Fibroblast of lung (primary cell): ENCODE measurements around the gene HS3ST3B1. TPM values are rescaled to one million over a fixed set of nuclear protein-coding genes. Genes with fewer than 3 reads are reported as not detected.

Experiments used
- DNase-seq, 2 donors: peaks; one replicate each; pipeline versions ENCODE4 v3.0.0 to v3.0.0-alpha.2; 2010; ENCODE audit warnings: low read depth in 2 of 2
- H2AFZ ChIP-seq: 2 replicates; pipeline ENCODE4 v1.5.1; 2012; ENCODE audit warnings: low read length, control low read depth, inconsistent platforms
- H3K27ac ChIP-seq: 2 replicates; pipeline ENCODE4 v1.5.1; 2011; ENCODE audit warnings: low read length, control low read depth; ENCODE audit not compliant: insufficient read depth
- H3K27me3 ChIP-seq: 2 replicates; pipeline ENCODE4 v1.5.1; 2011; ENCODE audit warnings: mild to moderate bottlenecking, low read length; ENCODE audit not compliant: control insufficient read depth, insufficient read depth
- H3K36me3 ChIP-seq: 2 replicates; pipeline ENCODE4 v1.5.1; 2011; ENCODE audit warnings: low read length; ENCODE audit not compliant: control insufficient read depth, insufficient read depth
- H3K4me1 ChIP-seq: 2 replicates; pipeline ENCODE4 v1.5.1; 2011; ENCODE audit warnings: low read length; ENCODE audit not compliant: control insufficient read depth, insufficient read depth; ENCODE audit errors: extremely low read depth
- H3K4me2 ChIP-seq: 2 replicates; pipeline ENCODE4 v1.5.1; 2011; ENCODE audit warnings: low read length, control low read depth; ENCODE audit not compliant: insufficient read depth; ENCODE audit errors: extremely low read depth
- H3K4me3 ChIP-seq, 4 experiments: fragments of 200-600 bp in 1 of 4; sonication (generic) in 1 of 4; replicated peaks in 1 of 4; 2 replicates each; pipeline ENCODE4 v1.5.1; 2011 to 2016; ENCODE audit warnings: low read length in 4 of 4, low read depth in 3 of 4, mild to moderate bottlenecking in 3 of 4, control low read depth in 2 of 4, inconsistent platforms in 1 of 4, mixed read lengths in 1 of 4; ENCODE audit not compliant: insufficient read depth in 1 of 4; ENCODE audit errors: control extremely low read depth in 1 of 4
- H3K79me2 ChIP-seq: 2 replicates; pipeline ENCODE4 v1.5.1; 2012; ENCODE audit warnings: mild to moderate bottlenecking, low read length, inconsistent platforms; ENCODE audit not compliant: control insufficient read depth, insufficient read depth
- H3K9ac ChIP-seq: 2 replicates; pipeline ENCODE4 v1.5.1; 2011; ENCODE audit warnings: mild to moderate bottlenecking, low read length, control low read depth; ENCODE audit not compliant: insufficient read depth
- H3K9me3 ChIP-seq: 2 replicates; pipeline ENCODE4 v1.5.1; 2012; ENCODE audit warnings: low read depth, low read length; ENCODE audit not compliant: control insufficient read depth, insufficient read depth
- H4K20me1 ChIP-seq: 2 replicates; pipeline ENCODE4 v1.5.1; 2011; ENCODE audit warnings: low read length; ENCODE audit not compliant: control insufficient read depth, insufficient read depth; ENCODE audit errors: extremely low read depth
- CTCF ChIP-seq, 2 donors: IDR thresholded peaks in 1 of 2; conservative IDR thresholded peaks in 1 of 2; 1 replicate in 1 of 2; 2 replicates in 1 of 2; pipeline ENCODE4 v1.5.1; 2011 to 2012; ENCODE audit warnings: low read length in 2 of 2, control low read depth in 1 of 2, inconsistent platforms in 1 of 2, low read depth in 1 of 2, mild to moderate bottlenecking in 1 of 2
- EZH2 ChIP-seq: IDR thresholded peaks from 2 replicates; pipeline ENCODE4 v1.5.1; 2012; ENCODE audit warnings: low read length, control low read depth, mild to moderate bottlenecking; ENCODE audit errors: missing control alignments
- polyA plus RNA-seq, 2 donors: library from polyadenylated mRNA; depleted of rRNA in 1 of 2; stranded (reverse) in 1 of 2; unstranded in 1 of 2; fragments of >200 nt; gene quantifications; 2 replicates each; pipeline ENCODE4 v1.2.1, GENCODE V29; 2011 to 2012; ENCODE audit warnings: missing spikeins in 1 of 2
- total RNA-seq: library from RNA; depleted of rRNA; stranded (reverse); fragments of >200 nt; gene quantifications from 2 replicates; pipeline ENCODE4 v1.2.1, GENCODE V29; 2014

Gene HS3ST3B1
- total and polyA plus RNA-seq, 2 donors (not counting 1 experiment from before 2014, with no cell fraction given): 3.4 to 17.2 TPM

DNA sequence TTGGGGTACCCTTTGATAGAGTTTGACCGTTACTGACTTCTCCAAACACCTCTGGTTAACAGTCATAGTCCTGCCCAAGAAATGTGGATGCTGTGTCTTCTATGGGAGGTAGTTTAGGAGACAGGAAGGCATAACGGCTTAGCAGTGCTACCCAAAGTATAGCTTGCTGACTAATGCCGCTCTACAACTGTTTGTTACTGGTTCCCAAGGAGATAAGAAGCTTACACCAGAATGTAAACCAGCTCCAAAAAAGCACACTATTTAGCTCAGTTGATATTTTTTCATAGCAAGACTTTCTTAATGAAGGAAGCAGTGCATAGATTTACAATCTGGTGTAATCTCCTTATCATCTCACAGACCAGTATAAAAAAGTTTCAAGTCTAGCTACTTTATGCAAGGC, 95.7 kb downstream of the HS3ST3B1 start:
- H3K27ac ChIP-seq: no peak overlapping the region
- H3K36me3 ChIP-seq: no peaks in the 10 kb centered on the region
- no peaks in the 10 kb centered on the region for H3K4me1 ChIP-seq
- H2AFZ ChIP-seq: no peak overlapping the region
- H3K79me2 ChIP-seq: no peaks in the 10 kb centered on the region
- no peaks in the 10 kb centered on the region for H3K9me3 ChIP-seq
- H3K4me3 ChIP-seq: no peak overlapping the region
- H3K27me3 ChIP-seq: no peaks in the 10 kb centered on the region
- TF ChIP-seq EZH2 (no peak), CTCF (conservative IDR thresholded peaks at IDR 0.05 in 1 of 2, IDR thresholded peaks at IDR 0.05 in 1 of 2; ENCODE audit: low read depth in 1 of 2, low read length in 2 of 2) (no peak)
- DNase-seq: peak; percentile 1 to 36
- H3K9ac ChIP-seq: no peak overlapping the region
- H4K20me1 ChIP-seq: no peaks in the 10 kb centered on the region
- H3K4me2 ChIP-seq: no peak overlapping the region

DNA sequence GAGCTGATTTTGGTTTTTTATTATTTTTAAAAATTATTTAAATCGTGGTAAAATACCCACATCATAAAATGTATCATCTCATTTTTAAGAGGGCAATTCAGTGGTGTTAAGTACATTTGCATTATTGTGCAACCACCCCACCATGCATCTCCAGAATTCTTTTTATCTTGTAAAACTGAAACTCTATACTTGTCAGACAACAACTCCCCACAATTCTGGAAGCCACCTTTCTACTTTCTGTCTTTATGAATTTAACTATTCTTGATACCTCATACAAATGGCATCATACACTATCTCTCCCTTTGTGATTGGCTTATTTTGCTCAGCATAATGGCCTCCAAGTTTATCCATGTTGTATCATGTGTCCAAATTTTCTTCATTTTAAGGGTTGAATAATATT, 97.9 kb downstream of the HS3ST3B1 start:
- no peaks in the 10 kb centered on the region for H3K36me3 ChIP-seq
- no peaks in the 10 kb centered on the region for H4K20me1 ChIP-seq
- no peak overlapping the region for H3K4me3 ChIP-seq
- H3K27me3 ChIP-seq: no peaks in the 10 kb centered on the region
- H3K4me2 ChIP-seq: no peak overlapping the region
- no peak for TF ChIP-seq EZH2
- TF ChIP-seq CTCF (conservative IDR thresholded peaks at IDR 0.05 in 1 of 2, IDR thresholded peaks at IDR 0.05 in 1 of 2; ENCODE audit: low read depth in 1 of 2, low read length in 2 of 2): no peak
- H3K79me2 ChIP-seq: no peaks in the 10 kb centered on the region
- no peak overlapping the region for H3K27ac ChIP-seq
- no peaks in the 10 kb centered on the region for H3K4me1 ChIP-seq
- DNase-seq: no peak
- H2AFZ ChIP-seq: no peak overlapping the region
- H3K9ac ChIP-seq: no peak overlapping the region
- H3K9me3 ChIP-seq: no peaks in the 10 kb centered on the region

Other genes with a start within 250 kb of the HS3ST3B1 start
- 10.6 and 12.6 TPM in 2 replicates for gene COX10, start 231.6 kb upstream of the HS3ST3B1 start, total RNA-seq
- 12.5 and 14.0 TPM in 2 replicates for gene COX10, start 231.6 kb upstream of the HS3ST3B1 start, polyA plus RNA-seq
- gene CDRT15, start 64.2 kb upstream of the HS3ST3B1 start, total RNA-seq: not detected in 2 replicates
- not detected in 2 replicates for gene CDRT15, start 64.2 kb upstream of the HS3ST3B1 start, polyA plus RNA-seq